Endodermal cell (in vitro differentiated cells): ENCODE measurements around the gene FRAT2. TPM values are rescaled to one million over a fixed set of nuclear protein-coding genes. Genes with fewer than 3 reads are reported as not detected.
A peak's percentile ranks its signal among the peaks of the same experiment; 100 is the strongest.
"Not testable (repeated sequence)": the region's sequence is repeated elsewhere in the genome, so short reads cannot be mapped to it uniquely, and the experiment has no call there.

Experiments used
- DNase-seq: peaks from one replicate; pipeline ENCODE4 v3.0.0-alpha.2; 2017
- H3K27ac ChIP-seq: 2 replicates; pipeline ENCODE4 v1.5.1; 2013; ENCODE audit warnings: mild to moderate bottlenecking, low read depth, low read length, moderate library complexity
- H3K27me3 ChIP-seq: 2 replicates; pipeline ENCODE4 v1.6.1; 2013; ENCODE audit warnings: mild to moderate bottlenecking, low read length, moderate library complexity; ENCODE audit not compliant: insufficient read depth, control insufficient read depth, poor library complexity, severe bottlenecking
- H3K36me3 ChIP-seq: 2 replicates; pipeline ENCODE4 v1.7.0; 2013; ENCODE audit warnings: mild to moderate bottlenecking, low read length, moderate library complexity; ENCODE audit not compliant: control insufficient read depth, insufficient read depth
- H3K4me1 ChIP-seq: one replicate; pipeline ENCODE4 v1.7.0; 2013; ENCODE audit warnings: low read length; ENCODE audit not compliant: control insufficient read depth, insufficient read depth
- H3K4me3 ChIP-seq: 2 replicates; pipeline ENCODE4 v1.5.1; 2013; ENCODE audit warnings: mild to moderate bottlenecking, low read length, moderate library complexity
- H3K9ac ChIP-seq: 2 replicates; pipeline ENCODE4 v1.6.1; 2013; ENCODE audit warnings: mild to moderate bottlenecking, low read length, moderate library complexity; ENCODE audit not compliant: poor library complexity, severe bottlenecking; ENCODE audit errors: extremely low read depth
- H3K9me3 ChIP-seq: 2 replicates; pipeline ENCODE4 v1.6.1; 2013; ENCODE audit warnings: mild to moderate bottlenecking, low read length, moderate library complexity; ENCODE audit not compliant: control insufficient read depth
- H3K27ac Mint-ChIP-seq: 2 replicates; pipeline ENCODE4 v1.8.0; 2020; ENCODE audit warnings: mixed read lengths
- H3K27me3 Mint-ChIP-seq: 2 replicates; pipeline ENCODE4 v1.8.0; 2021; ENCODE audit warnings: mild to moderate bottlenecking, mixed read lengths; ENCODE audit not compliant: insufficient read depth
- H3K36me3 Mint-ChIP-seq: 2 replicates; pipeline ENCODE4 v1.8.0; 2020; ENCODE audit warnings: low read depth, mixed read lengths
- H3K4me1 Mint-ChIP-seq: 2 replicates; pipeline ENCODE4 v1.8.0; 2020; ENCODE audit warnings: mixed read lengths
- H3K4me3 Mint-ChIP-seq: 2 replicates; pipeline ENCODE4 v1.8.0; 2020; ENCODE audit warnings: mild to moderate bottlenecking, moderate library complexity, mixed read lengths
- H3K9me3 Mint-ChIP-seq: 2 replicates; pipeline ENCODE4 v1.8.0; 2020; ENCODE audit warnings: mild to moderate bottlenecking, mixed read lengths
- CTCF ChIP-seq: fragments of 200-600 bp; sonication (generic); conservative IDR thresholded peaks from 2 replicates; pipeline ENCODE4 v1.5.0; 2021; ENCODE audit warnings: antibody characterized with exemption, mild to moderate bottlenecking
- WGBS, 2 experiments: methylation state at CpG; one replicate each; pipeline versions ENCODE4 v1.1.5 to v1.1.7; 2013; ENCODE audit warnings: missing lambda C conversion rate in 2 of 2, mixed read lengths in 1 of 2; ENCODE audit not compliant: insufficient coverage in 1 of 2, insufficient read length in 1 of 2; 5-methylcytosine and 5-hydroxymethylcytosine counted together
- total RNA-seq, 2 donors: library from RNA; stranded (reverse); fragmentation: NEBNext Ultra II Directional in 1 of 2; extraction: Animal tissue kit (Norgen Biotek cat#: 25700) in 1 of 2; gene quantifications; 2 replicates in 1 of 2; 3 replicates in 1 of 2; pipeline ENCODE4 v1.2.1, GENCODE V29; 2021

FRAT2 gene
- total RNA-seq, 2 donors from 2014 or later = 31.0 to 35.2 TPM

DNA sequence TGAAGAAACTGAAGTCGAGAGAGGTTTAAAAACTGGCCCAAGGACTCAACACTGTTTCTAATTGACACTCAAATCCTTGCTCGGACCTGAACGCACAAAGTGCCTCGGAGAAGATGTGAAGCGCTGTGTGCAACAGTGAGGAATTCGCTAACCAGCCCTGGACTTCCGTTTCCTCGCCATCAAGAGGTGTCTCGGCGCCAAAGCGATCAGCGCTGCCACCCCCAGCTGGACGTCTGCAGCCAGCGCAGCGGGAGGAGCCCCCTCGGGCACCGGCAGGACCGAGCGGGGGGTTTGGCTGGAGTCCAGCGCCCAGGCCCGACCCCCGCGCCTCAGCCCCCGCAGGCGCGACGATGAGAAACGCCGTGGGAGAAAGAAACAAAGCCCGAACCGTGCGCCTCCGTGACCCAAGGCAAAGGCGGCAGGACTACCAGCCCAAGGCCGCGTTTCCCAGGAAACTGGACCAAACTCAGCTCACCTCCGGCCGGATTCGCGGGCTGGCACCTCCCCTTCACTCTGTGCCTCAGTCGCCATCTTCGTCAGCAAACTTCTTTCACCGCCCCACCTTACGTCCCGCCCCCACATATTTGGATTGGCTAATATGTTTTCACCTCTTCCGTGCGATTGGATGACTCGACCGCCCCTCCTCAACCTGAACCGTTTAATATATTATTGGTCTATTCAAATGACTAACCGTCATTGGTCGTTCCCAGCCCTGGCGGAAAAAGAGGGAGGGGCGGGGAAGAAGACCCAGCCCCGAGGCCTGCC is 42.2 kb downstream of the FRAT2 start, which contains the start of gene ARHGAP19:
Gene ARHGAP19 (minus strand): TSS at position 541 of the 765 bp plus-strand sequence. CDS start 10 bp downstream, at position 531.
- Mint-ChIP-seq H3K4me3 (peak within 1 kb of the TSS; percentile 70), H3K27ac (peak within 1 kb of the TSS; percentile 92), H3K27me3 (no peaks in the 10 kb centered on the region), H3K9me3 (no peaks in the 10 kb centered on the region), H3K4me1 (peaks cover 2% of the 10 kb centered on the region), H3K36me3 (peaks cover 16% of the 10 kb centered on the region)
- Histone ChIP-seq H3K9me3 (no peaks in the 10 kb centered on the region), H3K4me1 (no peaks in the 10 kb centered on the region), H3K36me3 (peaks cover 3% of the 10 kb centered on the region), H3K4me3 (peak within 1 kb of the TSS; percentile 89), H3K9ac (peak within 1 kb of the TSS; percentile 83), H3K27ac (peak within 1 kb of the TSS; percentile 95), H3K27me3 (no peaks in the 10 kb centered on the region)
- TF ChIP-seq CTCF = peak; percentile 28
- DNase-seq = peak; percentile 98
- WGBS, 2 experiments = 1% methylated on average over 25 to 55 of the region's 55 CpGs

- Histone ChIP-seq H3K9ac (peak overlapping the region; percentile 83), H3K4me3 (peak overlapping the region; percentile 89), H3K4me1 (no peaks in the 10 kb centered on the region), H3K27ac (peak overlapping the region; percentile 95), H3K27me3 (no peaks in the 10 kb centered on the region), H3K36me3 (peaks cover 10% of the 10 kb centered on the region), H3K9me3 (no peaks in the 10 kb centered on the region)
- no peak for DNase-seq
- WGBS, 2 experiments = 62 to 69% methylated on average over 19 to 25 of the region's 25 CpGs
- H3K27ac Mint-ChIP-seq = peak overlapping the region; percentile 92
- no peak for TF ChIP-seq CTCF
- peak overlapping the region; percentile 70 for H3K4me3 Mint-ChIP-seq
- no peaks in the 10 kb centered on the region for H3K9me3 Mint-ChIP-seq
- H3K36me3 Mint-ChIP-seq = peaks cover 19% of the 10 kb centered on the region
- peaks cover 2% of the 10 kb centered on the region for H3K4me1 Mint-ChIP-seq
- no peaks in the 10 kb centered on the region for H3K27me3 Mint-ChIP-seq
Measured at GRCh38 chr10:97291357-97292096, 43.0 kb downstream of the FRAT2 start.

GRCh38 chr10:97290576-97291356 is 43.8 kb downstream of the FRAT2 start:
- not testable (repeated sequence) for H3K9ac ChIP-seq, H3K4me1 ChIP-seq, H3K4me1 Mint-ChIP-seq, H3K27ac Mint-ChIP-seq, H3K9me3 Mint-ChIP-seq, H3K27me3 Mint-ChIP-seq, H3K9me3 ChIP-seq, H3K27me3 ChIP-seq, DNase-seq, H3K27ac ChIP-seq
- Histone ChIP-seq H3K4me3 (peak overlapping the region; percentile 89), H3K36me3 (peaks cover 18% of the 10 kb centered on the region)
- WGBS, 2 experiments = 92% methylated on average over 10 to 17 of the region's 17 CpGs
- peaks cover 19% of the 10 kb centered on the region for H3K36me3 Mint-ChIP-seq
- peak overlapping the region; percentile 70 for H3K4me3 Mint-ChIP-seq

GRCh38 chr10:97290076-97290475 is 44.5 kb downstream of the FRAT2 start:
- peaks cover 18% of the 10 kb centered on the region for H3K36me3 ChIP-seq
- H3K4me1 Mint-ChIP-seq, H3K27me3 Mint-ChIP-seq, H3K27ac Mint-ChIP-seq, H3K9me3 ChIP-seq, H3K27ac ChIP-seq, H3K4me3 ChIP-seq, H3K9me3 Mint-ChIP-seq, H3K9ac ChIP-seq, H3K4me3 Mint-ChIP-seq, H3K4me1 ChIP-seq, DNase-seq, H3K27me3 ChIP-seq: not testable (repeated sequence)
- H3K36me3 Mint-ChIP-seq = peaks cover 19% of the 10 kb centered on the region
- WGBS, 2 experiments = 93% methylated on average over 12 to 13 of the region's 13 CpGs
